HG02885 (cell line): ENCODE data around the gene YOD1.
A peak's percentile ranks its signal among the peaks of the same experiment; 100 is the strongest.

Experiments used
- ATAC-seq: cut with Tn5 transposase; IDR thresholded peaks from one replicate; pipeline ENCODE4 v1.9.1; 2021; ENCODE audit warnings: mild to moderate bottlenecking; ENCODE audit not compliant: unreplicated experiment, poor library complexity

The YOD1 gene

DNA sequence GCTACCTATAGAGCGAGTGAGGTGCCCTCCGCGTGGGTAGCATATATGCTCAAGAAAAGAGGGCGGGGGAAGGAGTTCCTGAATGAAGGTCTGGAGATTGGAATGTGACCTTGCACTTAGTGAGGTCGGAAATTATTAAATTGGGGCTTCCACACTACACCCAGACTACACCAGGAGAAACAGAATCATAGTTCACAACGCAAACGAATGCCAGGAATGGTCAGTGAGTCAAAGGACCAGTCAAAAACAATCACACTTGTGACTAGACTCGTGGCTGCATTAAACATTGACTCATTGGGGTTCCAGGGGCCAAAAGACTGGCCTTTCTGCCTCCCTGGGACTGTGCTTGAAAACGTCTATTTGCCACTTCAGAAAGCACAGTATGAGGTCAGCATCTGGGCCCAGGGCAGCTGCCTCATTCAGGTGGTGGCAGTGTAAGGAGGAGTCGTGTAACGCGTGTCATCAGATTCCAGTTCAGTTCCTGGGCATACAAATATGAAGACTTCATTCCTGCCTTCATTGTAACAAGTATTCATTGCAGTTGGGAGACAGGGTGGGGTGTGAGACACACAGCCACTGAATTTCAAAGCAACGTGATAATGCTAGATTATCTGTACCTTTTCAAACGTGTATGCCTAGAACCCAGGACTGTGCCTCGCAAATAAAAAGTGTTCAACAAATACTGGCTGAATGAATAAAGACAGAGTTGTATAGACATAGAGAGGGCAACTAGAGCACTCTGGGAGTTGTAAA is at the start of gene YOD1:
YOD1 (minus strand) TSS at position 18 of the 753 bp plus-strand sequence. CDS start 178 bp downstream, outside the sequence.
- no peak for ATAC-seq

DNA sequence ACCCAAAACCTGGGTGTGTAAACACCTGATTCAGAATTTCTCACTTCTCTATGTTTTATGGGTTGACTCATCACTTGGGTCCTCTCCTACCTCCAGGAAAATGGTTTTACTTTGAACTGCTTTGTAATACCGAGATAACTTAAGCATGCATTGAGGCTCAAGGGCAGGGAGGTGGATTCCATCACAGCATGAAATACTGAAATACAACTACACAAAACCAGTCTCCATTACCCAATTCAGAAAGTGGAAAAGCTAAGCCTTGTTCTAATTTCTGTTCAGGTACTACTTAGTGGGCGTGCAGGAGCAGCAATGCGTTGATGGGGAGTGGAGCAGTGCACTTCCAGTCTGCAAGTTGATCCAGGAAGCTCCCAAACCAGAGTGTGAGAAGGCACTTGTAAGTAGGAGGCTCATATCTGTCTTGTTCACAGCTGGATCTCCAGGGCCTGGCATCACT is 46.9 kb upstream of the YOD1 start:
- peak; percentile 94 for ATAC-seq

DNA sequence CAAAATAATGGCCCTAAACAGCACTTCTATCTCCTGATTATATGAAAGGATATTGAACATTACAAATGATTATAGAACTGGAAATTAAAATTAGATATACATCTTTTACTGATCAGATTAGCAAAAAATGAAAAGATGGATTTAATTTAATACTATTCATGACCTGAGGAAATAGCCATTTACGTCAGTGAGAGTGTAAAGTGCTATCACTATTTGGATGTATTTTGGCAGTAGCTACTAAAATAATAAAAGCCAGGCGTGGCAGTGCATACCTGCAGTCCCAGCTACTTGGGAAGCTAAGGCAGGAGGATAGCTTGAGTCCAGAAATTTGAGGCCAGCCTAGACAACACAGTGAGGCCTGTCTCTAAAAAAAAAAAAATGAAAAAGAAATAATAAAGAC is 42.9 kb upstream of the YOD1 start:
- ATAC-seq = no peak

DNA sequence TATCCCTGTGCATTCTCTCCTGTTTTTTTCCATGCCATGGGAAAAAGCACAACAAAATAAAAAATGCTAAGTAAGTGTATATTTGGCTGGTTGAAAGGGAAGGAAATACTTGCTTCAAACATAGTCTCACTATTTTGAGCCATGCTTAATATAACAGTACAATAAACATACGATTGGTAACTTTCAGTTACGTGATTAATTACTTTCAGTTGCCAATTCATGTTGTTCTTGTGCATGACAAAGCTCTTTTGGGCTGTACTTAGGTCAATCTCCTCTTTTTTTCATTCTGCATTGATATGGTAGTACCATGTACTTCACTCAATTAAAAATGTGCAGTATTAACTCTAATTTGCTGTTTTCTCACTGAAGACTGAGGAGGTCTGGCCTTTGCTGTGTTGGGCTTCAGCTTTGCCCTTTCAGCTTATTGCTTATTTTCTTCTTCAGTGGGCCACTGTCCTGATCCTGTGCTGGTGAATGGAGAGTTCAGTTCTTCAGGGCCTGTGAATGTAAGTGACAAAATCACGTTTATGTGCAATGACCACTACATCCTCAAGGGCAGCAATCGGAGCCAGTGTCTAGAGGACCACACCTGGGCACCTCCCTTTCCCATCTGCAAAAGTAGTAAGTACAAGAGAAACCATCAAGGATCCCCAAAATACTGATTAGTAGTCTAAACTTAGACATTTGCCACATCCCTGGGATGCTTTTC is 40.3 kb upstream of the YOD1 start:
- peak; percentile 56 for ATAC-seq

DNA sequence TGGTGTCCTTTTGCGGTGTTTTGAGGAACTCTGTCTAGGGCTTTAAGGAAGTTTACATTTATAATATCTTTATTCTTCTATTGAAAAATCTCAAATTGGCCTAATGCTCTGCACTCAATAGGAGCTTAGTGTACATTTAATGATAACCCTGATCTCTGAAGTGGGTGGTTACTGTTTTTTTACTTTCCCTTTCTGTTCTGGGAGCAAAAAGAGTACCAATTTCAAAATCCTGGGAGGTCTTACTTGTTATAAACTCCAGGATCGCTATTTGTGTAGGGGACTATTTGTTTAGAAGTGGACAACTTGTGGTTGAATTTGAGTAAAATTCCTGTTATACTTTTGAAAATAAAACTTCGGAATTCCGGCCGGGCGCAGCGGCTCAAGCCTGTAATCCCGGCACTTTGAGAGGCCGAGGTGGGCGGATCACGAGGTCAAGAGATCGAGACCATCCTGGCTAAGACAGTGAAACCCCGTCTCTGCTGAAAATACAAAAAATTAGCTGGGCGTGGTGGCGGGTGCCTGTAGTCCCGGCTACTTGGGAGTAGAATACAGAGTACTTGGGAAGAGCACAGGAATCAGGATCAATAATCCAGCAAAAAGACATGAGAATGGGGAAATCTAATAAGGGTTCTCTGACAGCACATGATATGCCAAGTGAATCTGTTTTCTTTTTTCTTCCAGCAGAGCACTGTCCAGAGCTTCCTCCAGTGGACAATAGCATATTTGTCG is 38.8 kb upstream of the YOD1 start:
- no peak for ATAC-seq

DNA sequence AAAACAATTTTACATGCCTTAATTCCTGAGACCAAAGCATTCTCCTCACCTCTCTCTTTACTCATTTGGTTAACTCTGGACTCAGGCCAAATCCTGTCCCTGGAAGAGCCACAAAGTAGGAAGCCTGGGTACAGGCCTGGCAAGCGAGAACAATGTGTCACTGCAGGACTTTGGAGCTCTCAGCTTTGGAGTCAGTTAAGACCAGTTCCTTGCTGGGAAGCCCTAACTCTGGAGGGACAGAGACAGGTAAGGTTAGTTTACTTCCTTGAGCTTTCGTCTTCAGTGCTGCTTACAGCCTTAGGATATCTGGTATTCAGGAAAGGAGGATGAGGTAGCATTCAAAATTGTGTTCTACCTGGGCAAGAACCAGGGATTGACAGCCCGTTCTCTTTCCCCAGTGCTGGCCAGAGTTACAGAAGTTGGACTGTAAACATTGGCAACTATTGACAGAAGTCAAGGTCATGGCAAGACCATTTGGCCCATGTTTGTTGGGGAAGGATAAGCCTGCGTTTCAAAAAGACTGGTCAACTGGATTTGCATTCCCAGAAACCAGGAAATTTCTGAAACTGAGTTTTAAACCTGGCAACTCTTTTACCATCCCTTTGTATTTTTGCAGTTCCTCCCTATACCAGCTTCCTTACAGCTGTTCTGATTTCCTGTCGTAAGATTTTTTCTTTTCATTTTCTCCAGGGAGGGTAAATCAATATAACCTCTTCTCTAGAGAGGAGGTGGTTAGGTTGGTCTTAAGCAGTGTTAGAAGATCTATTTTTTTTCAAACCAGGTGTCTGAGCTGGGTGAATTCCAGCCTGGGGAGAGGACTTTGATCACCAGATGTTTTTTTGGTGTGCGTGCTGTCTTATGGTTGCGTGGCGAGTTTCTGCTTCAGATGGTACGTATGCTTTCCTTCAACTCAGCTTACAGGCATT is 38.0 kb upstream of the YOD1 start, which contains the start of gene C4BPB:
C4BPB (plus strand) TSS at position 160 of the 926 bp plus-strand sequence; CDS start at position 832, 672 bp downstream.
- no peak for ATAC-seq

DNA sequence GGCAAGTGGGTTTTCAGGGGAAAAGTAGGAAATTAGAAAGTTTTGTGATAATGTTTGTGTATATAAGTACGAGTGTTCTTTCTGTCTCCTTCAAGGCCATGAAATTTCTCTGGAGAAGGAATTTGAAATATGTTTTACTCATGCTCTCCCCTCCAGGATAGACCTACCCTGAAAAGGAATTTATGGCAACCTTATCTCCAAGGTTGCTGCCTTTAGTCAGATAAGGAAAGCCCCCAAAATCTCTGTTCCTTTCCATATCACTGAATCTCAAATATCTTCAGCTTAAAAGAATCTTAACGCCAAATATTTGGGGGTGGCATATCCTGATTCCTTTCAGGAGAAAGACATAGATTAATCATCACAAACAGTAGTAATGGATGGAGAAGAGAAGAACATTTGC is 37.2 kb upstream of the YOD1 start:
- ATAC-seq = no peak

DNA sequence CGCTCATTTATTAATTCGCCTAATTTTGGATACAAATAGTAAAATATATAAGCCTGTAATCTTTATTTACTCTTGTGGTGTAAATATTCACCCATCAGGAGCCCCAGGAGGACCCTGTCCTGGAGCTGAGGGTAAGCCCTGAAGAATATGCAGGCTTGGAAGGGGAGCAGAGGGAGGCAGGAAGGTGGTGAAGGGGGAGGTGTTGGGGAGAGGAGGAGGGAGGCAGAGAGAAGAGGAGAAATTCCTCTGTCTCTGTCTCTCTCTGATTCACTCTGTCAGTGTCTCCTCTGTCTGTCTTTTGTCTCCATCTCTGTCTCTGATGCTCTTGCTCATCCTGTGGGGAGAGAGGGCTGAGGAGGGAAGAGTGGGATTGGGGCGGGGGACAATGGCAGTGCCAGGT is 34.9 kb upstream of the YOD1 start:
- ATAC-seq = no peak

DNA sequence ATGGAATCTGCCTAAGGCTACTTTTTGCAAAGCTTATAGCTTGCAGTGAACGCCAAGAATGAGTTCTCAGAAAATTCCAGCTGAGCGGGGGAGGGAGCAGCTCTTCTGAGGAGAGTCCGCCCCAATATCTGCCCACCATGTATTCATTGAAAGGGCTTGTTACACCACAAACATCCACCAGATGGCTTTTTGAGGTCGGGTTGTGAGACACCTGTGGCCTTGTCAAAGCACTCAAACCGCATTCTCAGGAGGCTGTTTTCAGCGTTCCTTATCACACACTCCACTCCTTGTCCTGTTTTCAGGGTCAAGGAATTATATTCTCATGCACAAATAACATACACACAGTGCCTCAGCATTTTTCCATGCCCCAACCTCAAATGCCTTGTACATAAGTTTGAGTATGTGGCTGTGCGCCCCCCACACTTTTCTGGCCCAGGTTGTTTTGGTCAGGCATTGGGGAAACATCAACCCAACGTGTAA is 33.7 kb upstream of the YOD1 start:
- ATAC-seq = peak; percentile 68

DNA sequence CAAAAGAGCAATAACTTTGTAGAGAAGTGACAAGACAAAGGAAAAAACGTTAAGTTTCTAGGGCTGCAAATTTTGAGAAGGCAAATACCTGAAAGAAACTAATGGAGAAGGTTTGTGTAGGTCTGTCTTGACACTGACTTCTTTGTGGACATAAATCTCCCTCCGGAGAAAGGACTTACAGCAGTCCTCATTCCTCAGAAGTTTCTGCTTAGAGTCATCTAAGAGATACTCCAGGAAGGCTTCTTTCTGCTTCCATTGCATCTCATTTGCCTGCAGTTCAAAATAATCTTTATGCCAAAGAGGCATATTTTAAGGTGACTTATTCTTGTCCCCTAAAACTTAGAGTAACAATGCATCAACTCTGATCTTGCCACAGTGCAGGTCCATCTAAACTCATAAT is 33.2 kb upstream of the YOD1 start:
- ATAC-seq = no peak

DNA sequence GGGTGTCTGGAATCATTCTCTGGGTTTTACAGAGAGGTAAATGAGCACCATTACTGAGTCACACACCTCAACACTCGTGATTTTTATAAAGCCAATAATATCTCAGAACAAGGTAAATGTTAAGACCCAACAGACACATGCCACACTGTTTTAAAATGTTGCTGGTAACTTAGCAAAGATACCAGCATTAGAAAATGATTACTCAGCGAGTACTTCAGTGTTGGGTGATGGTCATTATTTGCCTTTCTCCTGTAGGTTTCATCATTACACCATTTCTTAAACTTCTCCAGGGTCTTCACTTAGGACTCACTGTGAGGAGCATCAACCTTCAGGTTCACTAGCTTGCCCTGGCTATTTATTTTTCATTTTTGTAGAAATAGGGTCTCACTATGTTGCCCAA is 30.8 kb upstream of the YOD1 start:
- no peak for ATAC-seq

DNA sequence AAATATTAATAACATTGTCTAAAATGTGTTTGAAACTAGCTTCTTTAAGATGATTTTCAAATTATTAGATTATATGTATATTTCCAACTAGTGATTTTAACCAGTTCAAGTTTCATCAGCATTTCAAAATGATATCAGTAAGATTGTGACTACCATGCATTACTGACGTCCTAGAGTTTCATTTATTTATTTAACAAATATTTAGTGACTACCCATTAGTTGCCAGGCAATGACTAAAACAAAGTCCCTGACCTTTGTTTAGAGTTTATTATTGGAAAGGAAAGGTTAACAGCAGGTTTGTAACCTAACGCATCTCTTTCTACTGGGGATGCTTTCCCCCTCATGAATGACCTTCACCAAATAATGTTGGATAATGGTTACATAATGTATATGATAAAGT is 30.1 kb upstream of the YOD1 start:
- ATAC-seq = no peak

DNA sequence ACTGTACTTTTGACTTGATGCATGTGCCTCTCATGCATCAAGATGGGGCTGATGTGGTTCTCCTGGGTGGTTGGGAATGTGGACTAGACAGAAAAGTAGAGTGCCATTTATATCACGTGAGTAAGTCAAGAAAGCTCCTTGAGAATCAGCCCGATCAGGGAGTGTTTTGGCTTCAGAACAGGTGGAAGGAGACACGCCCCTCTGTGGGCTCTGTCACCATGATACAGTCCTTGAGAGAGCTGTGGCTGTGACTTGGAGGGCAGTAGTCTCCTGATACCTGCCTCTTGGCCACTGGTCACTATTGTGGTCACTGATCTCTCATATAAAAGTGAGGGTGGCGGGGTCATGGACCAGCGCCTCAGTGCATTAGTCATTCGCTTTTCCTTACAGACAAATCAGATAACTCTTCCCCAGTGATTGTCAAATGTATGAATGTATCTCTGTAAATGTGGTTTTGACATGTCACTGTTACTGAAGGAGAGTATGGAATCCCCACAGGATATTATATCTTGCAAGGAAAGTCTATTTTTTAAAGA is 28.8 kb upstream of the YOD1 start:
- ATAC-seq = no peak

DNA sequence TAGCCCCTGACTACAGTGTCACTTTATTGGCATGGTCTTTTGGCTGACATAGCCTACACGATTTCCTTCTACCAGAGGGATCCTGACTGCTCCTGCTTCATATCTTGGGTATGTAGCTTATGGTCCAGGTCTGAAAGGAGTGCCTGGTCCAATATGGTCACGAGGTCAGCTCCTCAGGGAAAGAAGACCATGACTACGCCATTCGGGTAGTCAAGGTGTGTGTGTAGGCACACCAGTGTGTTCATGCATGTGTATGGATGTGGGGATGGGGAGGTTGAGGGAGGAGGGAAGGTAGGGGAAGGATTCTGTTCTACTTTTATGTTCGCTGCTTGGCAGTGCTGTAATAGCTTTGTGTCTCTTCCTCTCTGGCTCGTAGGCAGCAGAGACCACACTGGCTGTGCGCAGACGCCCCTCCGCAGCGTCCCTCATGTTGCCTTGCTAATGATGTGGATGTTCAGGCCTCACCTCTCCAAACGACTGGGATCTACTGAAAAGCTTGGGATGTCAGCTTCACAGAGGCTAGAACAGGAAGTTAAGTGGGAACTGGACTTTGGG is 27.6 kb upstream of the YOD1 start:
- ATAC-seq = no peak

DNA sequence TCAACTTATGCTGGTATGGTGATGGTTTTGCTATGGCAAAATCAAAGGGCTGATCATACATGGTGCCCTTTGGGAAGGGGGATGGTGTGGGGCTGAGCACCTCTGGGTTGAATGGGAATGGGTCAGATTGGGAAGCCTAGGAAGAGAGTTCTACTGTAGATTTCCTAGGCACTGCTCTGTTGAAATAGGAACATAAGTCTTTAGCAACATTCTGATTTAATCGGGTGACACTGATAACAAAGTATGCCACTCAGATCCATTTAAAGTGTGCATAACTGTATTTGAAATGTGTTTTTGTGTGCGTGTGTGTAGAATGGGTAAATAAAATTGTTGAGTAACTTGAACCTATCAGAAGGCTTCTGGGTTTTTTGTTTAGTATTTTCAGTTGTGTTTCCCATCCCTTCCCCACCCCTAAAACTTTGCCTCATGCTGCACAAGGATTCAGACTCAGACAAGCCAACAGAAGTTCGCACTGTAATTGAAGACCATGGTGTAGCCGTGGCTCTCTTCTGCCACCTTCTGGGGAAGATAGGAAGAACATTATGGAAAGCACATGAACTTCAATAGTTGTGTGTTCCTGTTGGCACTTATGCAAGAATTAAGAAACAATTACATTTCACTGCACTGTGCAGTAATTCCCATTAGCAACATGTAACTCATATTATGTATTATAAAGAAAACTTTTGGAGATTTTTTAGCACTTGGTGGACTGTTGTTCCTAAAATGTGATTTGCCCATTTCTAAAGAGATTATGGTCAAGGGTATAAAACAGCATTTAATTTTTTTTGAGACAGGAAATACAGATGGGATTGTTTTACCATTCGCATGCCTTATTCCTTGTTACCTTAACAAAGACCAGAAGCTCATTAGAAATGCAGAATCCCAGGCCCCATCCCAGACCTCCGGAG is 26.7 kb upstream of the YOD1 start:
- ATAC-seq = no peak

DNA sequence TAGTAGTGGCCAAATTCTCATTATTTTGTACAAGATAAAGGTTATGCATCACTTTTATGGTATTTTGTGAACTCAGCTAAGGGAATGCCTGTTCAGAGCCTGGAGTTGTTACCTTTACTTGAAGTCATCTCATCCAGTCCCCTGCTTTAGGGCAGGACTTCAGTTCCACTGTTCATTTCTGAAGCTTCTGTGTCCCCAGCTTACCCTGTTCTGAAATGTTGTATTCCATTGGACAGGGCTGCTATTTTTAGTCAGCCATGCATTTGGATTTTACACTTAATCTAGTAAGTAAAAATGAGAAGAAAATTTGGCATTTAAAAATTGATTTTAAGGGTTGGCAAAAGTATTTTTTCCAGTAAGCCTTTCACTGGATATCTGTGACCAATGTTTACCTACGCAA is 26.0 kb upstream of the YOD1 start:
- ATAC-seq = no peak

DNA sequence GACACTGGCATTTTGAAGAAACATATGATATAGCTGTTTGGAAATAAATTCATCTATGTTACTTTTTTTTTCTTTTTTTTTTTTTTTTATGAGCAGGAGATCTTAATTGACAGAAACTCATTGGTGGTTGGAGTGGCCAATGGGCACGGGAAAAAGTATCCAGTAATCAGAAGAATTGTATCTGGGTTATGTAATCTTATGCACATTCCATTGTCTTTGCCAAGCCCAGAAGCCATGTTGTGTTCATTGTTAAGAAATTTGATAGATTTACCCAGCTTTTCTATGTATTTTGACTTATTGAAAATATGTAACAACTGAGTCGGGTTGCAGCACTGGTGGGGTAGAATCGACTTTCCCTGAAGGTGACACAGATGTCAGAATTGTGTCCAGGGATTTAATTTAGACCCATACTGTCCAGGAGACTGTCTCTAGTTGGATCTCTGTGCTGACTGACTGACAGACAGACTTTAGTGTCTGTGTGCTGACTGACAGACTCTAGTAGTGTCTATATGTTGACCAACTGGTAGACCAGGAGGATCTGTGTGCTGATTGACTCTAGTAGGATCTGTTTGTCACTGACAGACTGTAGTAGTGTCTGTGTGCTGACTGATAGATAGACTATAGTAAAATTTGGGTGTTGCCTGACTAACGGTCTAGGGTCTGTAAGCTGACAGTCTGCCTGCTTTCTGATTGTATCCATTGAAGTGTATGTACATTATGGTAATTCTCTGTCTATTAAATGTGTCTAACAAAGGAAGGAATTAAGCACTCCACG is 25.4 kb upstream of the YOD1 start:
- ATAC-seq = no peak
